OCI-LY3 (cell line): ENCODE results near the gene NPHP1.

Experiments
- EZH2phosphoT487 ChIP-seq: fragments of 200-600 bp; shearing (Covaris generic); IDR thresholded peaks from 2 replicates; pipeline ENCODE4 v1.6.1; 2018; ENCODE audit warnings: antibody characterized with exemption, mixed run types, low read depth
- TF ChIP-seq, protein P1 (sequence below): fragments of 200-600, 300-600 bp; sonication (generic); IDR thresholded peaks from 2 replicates; pipeline ENCODE4 v1.5.1; 2014; ENCODE audit warnings: antibody characterized with exemption, low read length, low read depth

- TF ChIP-seq, protein P1, sequence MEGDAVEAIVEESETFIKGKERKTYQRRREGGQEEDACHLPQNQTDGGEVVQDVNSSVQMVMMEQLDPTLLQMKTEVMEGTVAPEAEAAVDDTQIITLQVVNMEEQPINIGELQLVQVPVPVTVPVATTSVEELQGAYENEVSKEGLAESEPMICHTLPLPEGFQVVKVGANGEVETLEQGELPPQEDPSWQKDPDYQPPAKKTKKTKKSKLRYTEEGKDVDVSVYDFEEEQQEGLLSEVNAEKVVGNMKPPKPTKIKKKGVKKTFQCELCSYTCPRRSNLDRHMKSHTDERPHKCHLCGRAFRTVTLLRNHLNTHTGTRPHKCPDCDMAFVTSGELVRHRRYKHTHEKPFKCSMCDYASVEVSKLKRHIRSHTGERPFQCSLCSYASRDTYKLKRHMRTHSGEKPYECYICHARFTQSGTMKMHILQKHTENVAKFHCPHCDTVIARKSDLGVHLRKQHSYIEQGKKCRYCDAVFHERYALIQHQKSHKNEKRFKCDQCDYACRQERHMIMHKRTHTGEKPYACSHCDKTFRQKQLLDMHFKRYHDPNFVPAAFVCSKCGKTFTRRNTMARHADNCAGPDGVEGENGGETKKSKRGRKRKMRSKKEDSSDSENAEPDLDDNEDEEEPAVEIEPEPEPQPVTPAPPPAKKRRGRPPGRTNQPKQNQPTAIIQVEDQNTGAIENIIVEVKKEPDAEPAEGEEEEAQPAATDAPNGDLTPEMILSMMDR: no peak
- TF ChIP-seq EZH2phosphoT487: no peak
Measured at GRCh38 chr2:110099038-110099425, 105.8 kb downstream of the NPHP1 start.
